Testis (tissue), 3 donors: ENCODE data around the gene PI16. TPM values are rescaled to one million over a fixed set of nuclear protein-coding genes. Genes with fewer than 3 reads are reported as not detected.

Source experiments
- DNase-seq: peaks from one replicate; pipeline ENCODE4 v3.0.0-alpha.2; 2019
- H3K27ac ChIP-seq, 2 donors: fragments of 200-600 bp; sonication (generic); one replicate each; pipeline ENCODE4 v1.5.1; 2019
- H3K27me3 ChIP-seq: fragments of 200-600 bp; sonication (generic); one replicate; pipeline ENCODE4 v1.5.1; 2019
- H3K36me3 ChIP-seq: fragments of 200-600 bp; sonication (generic); one replicate; pipeline ENCODE4 v1.5.1; 2017; ENCODE audit warnings: low read depth; ENCODE audit errors: missing control alignments
- H3K4me1 ChIP-seq: fragments of 200-600 bp; sonication (generic); one replicate; pipeline ENCODE4 v1.5.1; 2019
- H3K4me3 ChIP-seq, 2 donors: fragments of 200-600 bp; sonication (generic); one replicate each; pipeline ENCODE4 v1.5.1; 2017 to 2019
- H3K9me3 ChIP-seq: fragments of 200-600 bp; sonication (generic); one replicate; pipeline ENCODE4 v1.5.1; 2017
- POLR2A ChIP-seq: fragments of 450-650 bp; IDR thresholded peaks from one replicate; pipeline ENCODE4 v1.6.1; 2017; ENCODE audit warnings: antibody characterized with exemption, mild to moderate bottlenecking, moderate library complexity
- WGBS, 2 donors: methylation state at CpG; one replicate each; pipeline ENCODE4 v1.1.5; 2018; 5-methylcytosine and 5-hydroxymethylcytosine counted together
- intact Hi-C: fragments of 100-400 bp; cut with DNase I; formaldehyde crosslinking; loops from one replicate; pipeline ENCODE4 v1.15.1; 2023; ENCODE audit warnings: low total_unique reads
- polyA plus RNA-seq: library from polyadenylated mRNA; stranded (reverse); fragments of 350-450 nt; fragmentation: Illumina TruSeq; extraction: RNeasy Lipid Tissue Mini Kit (QIAGEN cat#74804); gene quantifications from one replicate; pipeline ENCODE4 v1.2.3, GENCODE V29; 2014; ENCODE audit warnings: low read depth, low replicate concordance; ENCODE audit not compliant: insufficient read depth
- total RNA-seq, 2 donors: library from RNA; depleted of rRNA; stranded (reverse); fragments of >200 nt; gene quantifications; one replicate each; pipeline ENCODE4 v1.2.3, GENCODE V29; 2016
- TF ChIP-seq, protein P1 (sequence below), 3 experiments: fragments of 450-650 bp in 2 of 3; fragments of 200-600 bp in 1 of 3; sonication (generic) in 1 of 3; IDR thresholded peaks; one replicate each; pipeline ENCODE4 v1.5.1; 2016 to 2019; ENCODE audit warnings: antibody characterized with exemption in 3 of 3, mild to moderate bottlenecking in 2 of 3, moderate library complexity in 1 of 3

PI16 gene
- total and polyA plus RNA-seq, 3 donors from 2014 or later: 9.8 to 79.3 (median 24.7) TPM

- peaks cover 9% of the 10 kb centered on the region for H3K4me1 ChIP-seq
- no peak overlapping the region for H3K4me3 ChIP-seq
- H3K36me3 ChIP-seq: no peaks in the 10 kb centered on the region
- no peak for TF ChIP-seq POLR2A
- TF ChIP-seq, protein P1, sequence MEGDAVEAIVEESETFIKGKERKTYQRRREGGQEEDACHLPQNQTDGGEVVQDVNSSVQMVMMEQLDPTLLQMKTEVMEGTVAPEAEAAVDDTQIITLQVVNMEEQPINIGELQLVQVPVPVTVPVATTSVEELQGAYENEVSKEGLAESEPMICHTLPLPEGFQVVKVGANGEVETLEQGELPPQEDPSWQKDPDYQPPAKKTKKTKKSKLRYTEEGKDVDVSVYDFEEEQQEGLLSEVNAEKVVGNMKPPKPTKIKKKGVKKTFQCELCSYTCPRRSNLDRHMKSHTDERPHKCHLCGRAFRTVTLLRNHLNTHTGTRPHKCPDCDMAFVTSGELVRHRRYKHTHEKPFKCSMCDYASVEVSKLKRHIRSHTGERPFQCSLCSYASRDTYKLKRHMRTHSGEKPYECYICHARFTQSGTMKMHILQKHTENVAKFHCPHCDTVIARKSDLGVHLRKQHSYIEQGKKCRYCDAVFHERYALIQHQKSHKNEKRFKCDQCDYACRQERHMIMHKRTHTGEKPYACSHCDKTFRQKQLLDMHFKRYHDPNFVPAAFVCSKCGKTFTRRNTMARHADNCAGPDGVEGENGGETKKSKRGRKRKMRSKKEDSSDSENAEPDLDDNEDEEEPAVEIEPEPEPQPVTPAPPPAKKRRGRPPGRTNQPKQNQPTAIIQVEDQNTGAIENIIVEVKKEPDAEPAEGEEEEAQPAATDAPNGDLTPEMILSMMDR (IDR thresholded peaks at IDR 0.05): no peak
- DNase-seq: no peak
- peak overlapping the region in 1 of 2 donors; percentile 68 for H3K27ac ChIP-seq
- WGBS, 2 donors: 85 to 86% methylated on average over 12 to 17 of the region's 17 CpGs
- H3K9me3 ChIP-seq: no peaks in the 10 kb centered on the region
- H3K27me3 ChIP-seq: no peaks in the 10 kb centered on the region
- intact Hi-C loops: no loop called here
These were observed 16.6 kb downstream of the PI16 start for GRCh38 chr6:36970892-36971842.

DNA sequence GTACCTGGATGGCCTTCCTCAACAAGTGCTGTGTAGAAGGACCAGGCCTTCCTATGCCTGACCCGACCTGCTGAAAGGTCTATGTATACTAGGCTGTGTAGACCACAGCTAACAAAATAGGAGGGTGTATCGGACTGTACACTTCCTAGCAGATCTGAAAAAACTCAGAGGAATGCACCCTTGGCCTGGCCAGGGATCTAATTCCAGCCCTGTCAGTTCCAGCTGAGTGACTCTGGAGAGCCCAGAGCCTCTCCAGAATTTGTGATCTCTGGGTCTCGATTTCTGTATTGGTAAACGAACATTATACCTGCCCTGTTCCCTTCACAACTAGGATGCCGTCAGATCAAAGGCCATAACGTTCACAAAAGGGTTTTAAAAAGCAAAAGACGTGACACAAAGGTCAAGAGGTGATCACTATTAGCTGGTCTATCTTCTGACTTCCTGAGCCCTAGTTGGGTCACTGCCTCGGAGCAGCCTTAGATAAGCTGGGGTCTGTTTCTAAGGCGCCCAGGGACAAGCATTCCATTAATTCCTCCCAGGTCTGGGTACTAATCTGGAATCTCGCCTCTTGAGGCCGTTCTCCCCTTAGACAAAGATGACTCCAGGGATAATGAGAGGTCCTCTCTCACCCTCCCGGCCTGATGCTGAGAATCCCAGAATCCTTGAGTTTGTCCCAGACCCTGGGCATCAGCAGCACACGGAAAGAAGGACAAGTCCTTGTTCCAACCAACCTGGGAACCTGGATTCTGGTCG lies 17.6 kb downstream of the PI16 start:
- intact Hi-C loops: no loop called here

GRCh38 chr6:36973190-36973589 lies 18.7 kb downstream of the PI16 start:
- no peaks in the 10 kb centered on the region for H3K36me3 ChIP-seq
- no peak for DNase-seq
- intact Hi-C loops: no loop called here
- peak overlapping the region in 1 of 2 donors; percentile 68 for H3K27ac ChIP-seq
- H3K4me1 ChIP-seq: peaks cover 9% of the 10 kb centered on the region
- H3K4me3 ChIP-seq: no peak overlapping the region
- no peaks in the 10 kb centered on the region for H3K27me3 ChIP-seq
- WGBS, 2 donors: 30 to 61% methylated on average over 1 of the region's 1 CpG
- TF ChIP-seq, protein P1 (IDR thresholded peaks at IDR 0.05): no peak
- no peak for TF ChIP-seq POLR2A
- H3K9me3 ChIP-seq: no peaks in the 10 kb centered on the region

More for the DNA sequence above, 17.6 kb downstream of the PI16 start:
- 66 to 89% methylated on average over 9 to 14 of the region's 14 CpGs for WGBS, 2 donors
- H3K9me3 ChIP-seq: no peaks in the 10 kb centered on the region
- no peaks in the 10 kb centered on the region for H3K27me3 ChIP-seq
- H3K4me3 ChIP-seq: no peak overlapping the region
- H3K4me1 ChIP-seq: peaks cover 9% of the 10 kb centered on the region
- H3K36me3 ChIP-seq: no peaks in the 10 kb centered on the region
- TF ChIP-seq, protein P1 (IDR thresholded peaks at IDR 0.05): no peak
- TF ChIP-seq POLR2A: no peak
- no peak for DNase-seq
- peak overlapping the region; percentile 6 to 68 for H3K27ac ChIP-seq

DNA sequence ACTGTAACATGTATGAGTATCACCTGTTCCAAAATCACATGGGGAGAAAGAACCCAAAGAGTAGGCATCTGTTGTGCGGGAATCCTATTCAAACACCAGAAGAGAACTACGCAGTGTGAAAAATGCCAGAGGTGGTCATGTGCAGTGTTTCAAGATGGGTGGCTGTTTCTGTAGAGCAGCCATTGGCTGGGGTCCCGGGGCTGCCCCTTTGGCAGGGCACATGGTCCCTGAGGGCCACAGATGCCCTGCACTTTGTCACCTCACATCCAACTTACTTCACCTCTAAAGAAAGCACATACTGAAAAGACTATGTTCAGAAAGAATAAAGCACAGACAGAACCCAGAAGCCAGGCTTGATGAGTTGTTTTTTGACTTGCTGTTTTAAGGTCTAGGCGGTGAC lies 19.1 kb downstream of the PI16 start:
- 79 to 82% methylated on average over 4 of the region's 4 CpGs for WGBS, 2 donors
- Histone ChIP-seq H3K27me3 (no peaks in the 10 kb centered on the region), H3K9me3 (no peaks in the 10 kb centered on the region), H3K27ac (peak overlapping the region in 1 of 2 donors; percentile 68), H3K4me1 (peaks cover 12% of the 10 kb centered on the region), H3K4me3 (no peak overlapping the region), H3K36me3 (no peaks in the 10 kb centered on the region)
- no peak for DNase-seq
- intact Hi-C loops: no loop called here
- TF ChIP-seq POLR2A: no peak
- TF ChIP-seq, protein P1 (IDR thresholded peaks at IDR 0.05): no peak
